Activated CD8-positive, alpha-beta T cell treated with anti-CD3 and anti-CD28 coated beads for 36 hours (primary cell): Measurements from ENCODE around the gene PPME1. TPM values are rescaled to one million over a fixed set of nuclear protein-coding genes. Genes with fewer than 3 reads are reported as not detected.

ENCODE experiments used
- ATAC-seq: fragments of 200-7000 bp; cut with Tn5 transposase; one replicate; pipeline ENCODE4 v1.10.0; 2021; ENCODE audit warnings: mild to moderate bottlenecking, moderate library complexity
- CTCF ChIA-PET: fragments of 350-600 bp; sonication (Branson Sonifier 250); formaldehyde crosslinking; loops from one replicate; lab custom pipeline; 2021; ENCODE audit warnings: antibody characterized with exemption; lab: Charles Lee
- POLR2A ChIA-PET: fragments of 350-600 bp; sonication (Branson Sonifier 250); formaldehyde crosslinking; loops from one replicate; lab custom pipeline; 2021; ENCODE audit warnings: antibody characterized with exemption; lab: Charles Lee
- DNase-seq: peaks from one replicate; pipeline ENCODE4 v3.0.0-alpha.2; 2020
- H3K27ac Mint-ChIP-seq: one replicate; pipeline ENCODE4 v1.8.0; 2021; ENCODE audit warnings: mild to moderate bottlenecking, mixed read lengths
- H3K27me3 Mint-ChIP-seq: one replicate; pipeline ENCODE4 v1.8.0; 2021; ENCODE audit warnings: mixed read lengths
- H3K36me3 Mint-ChIP-seq: one replicate; pipeline ENCODE4 v1.8.0; 2021; ENCODE audit warnings: low read depth, mixed read lengths
- H3K4me1 Mint-ChIP-seq: one replicate; pipeline ENCODE4 v1.8.0; 2021; ENCODE audit warnings: low read depth, mixed read lengths
- H3K4me3 Mint-ChIP-seq: one replicate; pipeline ENCODE4 v1.8.0; 2021; ENCODE audit warnings: mild to moderate bottlenecking, moderate library complexity, mixed read lengths
- H3K9me3 Mint-ChIP-seq: one replicate; pipeline ENCODE4 v1.8.0; 2021; ENCODE audit warnings: mixed read lengths
- CTCF ChIP-seq: fragments of 200-600 bp; IDR thresholded peaks from one replicate; pipeline ENCODE4 v1.8.0; 2022; ENCODE audit warnings: antibody characterized with exemption, mild to moderate bottlenecking
- intact Hi-C: fragments of 100-400 bp; cut with micrococcal nuclease; formaldehyde crosslinking; loops from one replicate; pipeline ENCODE4 v1.10.0; 2022
- total RNA-seq, 2 experiments: library from RNA; stranded (reverse); gene quantifications; one replicate each; pipeline ENCODE4 v1.2.3, GENCODE V29; 2021

The PPME1 gene
- total RNA-seq, 2 experiments from 2014 or later = 63.7 to 64.9 TPM

- no peak for TF ChIP-seq CTCF
- no peaks in the 10 kb centered on the region for H3K36me3 Mint-ChIP-seq
- ChIA-PET CTCF (interaction anchor here (1.0 to 2.0 kb wide), 2 partner anchors 13 to 120 kb away, joined by 3 to 8 read pairs; no protein-coding TSS in a partner anchor), POLR2A (no interaction called here)
- peak; percentile 57 for DNase-seq
- no peaks in the 10 kb centered on the region for H3K9me3 Mint-ChIP-seq
- H3K4me3 Mint-ChIP-seq = no peak overlapping the region
- peaks cover 7% of the 10 kb centered on the region for H3K27me3 Mint-ChIP-seq
- H3K27ac Mint-ChIP-seq = no peak overlapping the region
- peaks cover 19% of the 10 kb centered on the region for H3K4me1 Mint-ChIP-seq
- ATAC-seq = peak; percentile 74
- intact Hi-C loops = no loop called here
These were observed 98.2 kb downstream of the PPME1 start for GRCh38 chr11:74269161-74269811.

- H3K27me3 Mint-ChIP-seq = peaks cover 11% of the 10 kb centered on the region
- no peak for TF ChIP-seq CTCF
- intact Hi-C loops = no loop called here
- H3K27ac Mint-ChIP-seq = no peak overlapping the region
- no peaks in the 10 kb centered on the region for H3K36me3 Mint-ChIP-seq
- DNase-seq = no peak
- peaks cover 19% of the 10 kb centered on the region for H3K4me1 Mint-ChIP-seq
- no peak for ATAC-seq
- ChIA-PET CTCF (interaction anchor here (0.7 kb wide), 1 partner anchor 297 kb away, joined by 3 read pairs; no protein-coding TSS in a partner anchor), POLR2A (no interaction called here)
- no peak overlapping the region for H3K4me3 Mint-ChIP-seq
- no peaks in the 10 kb centered on the region for H3K9me3 Mint-ChIP-seq
These were observed 101.2 kb downstream of the PPME1 start for GRCh38 chr11:74272276-74272675.

- H3K27ac Mint-ChIP-seq = no peak overlapping the region
- CTCF ChIA-PET = interaction anchor here (1.5 kb wide), 1 partner anchor 177 kb away, joined by 3 read pairs; no protein-coding TSS in a partner anchor
- POLR2A ChIA-PET = interaction anchor here (0.5 kb wide), 1 partner anchor 12 kb away, joined by 3 read pairs; no protein-coding TSS in a partner anchor
- DNase-seq (no peak), ATAC-seq (no peak)
- no peaks in the 10 kb centered on the region for H3K9me3 Mint-ChIP-seq
- no peaks in the 10 kb centered on the region for H3K36me3 Mint-ChIP-seq
- no peaks in the 10 kb centered on the region for H3K4me1 Mint-ChIP-seq
- H3K27me3 Mint-ChIP-seq = peaks cover 11% of the 10 kb centered on the region
- intact Hi-C loops = no loop called here
- no peak for TF ChIP-seq CTCF
- no peak overlapping the region for H3K4me3 Mint-ChIP-seq
These were observed 105.5 kb downstream of the PPME1 start for GRCh38 chr11:74276581-74276980.

- CTCF ChIA-PET = interaction anchor here (1.4 kb wide), 1 partner anchor 43 kb away, joined by 6 read pairs; no protein-coding TSS in a partner anchor
- no peak for ATAC-seq
- no peak for DNase-seq
These were observed 107.0 kb downstream of the PPME1 start for GRCh38 chr11:74278103-74278502.

More at GRCh38 chr11:74278103-74278502, 107.0 kb downstream of the PPME1 start:
- no peak for TF ChIP-seq CTCF
- no peak overlapping the region for H3K27ac Mint-ChIP-seq
- POLR2A ChIA-PET = no interaction called here
- intact Hi-C loops = no loop called here
- H3K4me3 Mint-ChIP-seq = no peak overlapping the region
- no peaks in the 10 kb centered on the region for H3K36me3 Mint-ChIP-seq
- peaks cover 5% of the 10 kb centered on the region for H3K27me3 Mint-ChIP-seq
- H3K4me1 Mint-ChIP-seq = no peaks in the 10 kb centered on the region
- H3K9me3 Mint-ChIP-seq = no peaks in the 10 kb centered on the region
